ENCODE results near the gene FNDC1.

FNDC1 gene

DNA sequence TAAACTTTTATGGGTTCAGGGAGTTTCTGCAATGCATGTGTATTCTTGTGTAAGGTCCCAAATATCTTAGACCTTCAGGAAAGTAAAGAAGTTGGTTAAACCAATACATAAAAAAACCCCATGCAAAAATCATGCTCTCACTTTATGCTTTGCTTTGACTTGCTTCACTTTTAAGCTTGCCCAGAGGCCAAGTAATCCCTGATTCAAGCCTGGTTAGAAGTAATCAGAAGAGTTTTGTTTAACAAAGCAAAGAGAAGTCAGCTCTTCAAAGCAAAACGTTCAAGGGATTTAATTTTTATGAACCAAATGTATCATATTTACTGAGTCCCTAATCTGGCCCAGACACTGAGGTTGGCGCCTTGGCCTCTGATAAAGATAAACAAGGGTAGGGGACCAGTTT lies 26.7 kb upstream of the FNDC1 start:
- Mint-ChIP-seq H3K27me3 (peaks cover 8% of the 10 kb centered on the region), H3K4me1 (ENCODE audit: low read depth) (peaks cover 5% of the 10 kb centered on the region), H3K27ac (no peak overlapping the region), H3K9me3 (peaks cover 41% of the 10 kb centered on the region), H3K4me3 (no peak overlapping the region), H3K36me3 (ENCODE audit: low read depth) (no peaks in the 10 kb centered on the region)
- intact Hi-C loops (cut with micrococcal nuclease), result no loop called here

DNA sequence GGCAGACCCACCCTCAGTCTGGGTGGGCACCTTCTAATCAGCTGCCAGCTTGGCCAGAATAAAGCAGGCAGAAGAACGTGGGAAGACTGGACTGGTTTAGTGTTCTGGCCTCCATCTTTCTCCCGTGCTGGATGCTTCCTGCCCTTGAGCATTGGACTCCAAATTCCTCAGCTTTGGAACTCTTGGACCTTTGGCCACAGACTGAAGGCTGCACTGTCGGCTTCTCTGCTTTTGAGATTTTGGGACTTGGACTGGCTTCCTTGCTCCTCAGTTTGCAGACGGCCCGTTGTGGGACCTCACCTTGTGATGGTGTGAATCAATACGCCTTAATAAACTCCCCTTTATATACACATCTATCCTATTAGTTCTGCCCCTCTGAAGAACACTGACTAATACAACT lies 20.6 kb upstream of the FNDC1 start:
- H3K27me3 Mint-ChIP-seq, result no peaks in the 10 kb centered on the region
- intact Hi-C loops (cut with micrococcal nuclease), result no loop called here

DNA sequence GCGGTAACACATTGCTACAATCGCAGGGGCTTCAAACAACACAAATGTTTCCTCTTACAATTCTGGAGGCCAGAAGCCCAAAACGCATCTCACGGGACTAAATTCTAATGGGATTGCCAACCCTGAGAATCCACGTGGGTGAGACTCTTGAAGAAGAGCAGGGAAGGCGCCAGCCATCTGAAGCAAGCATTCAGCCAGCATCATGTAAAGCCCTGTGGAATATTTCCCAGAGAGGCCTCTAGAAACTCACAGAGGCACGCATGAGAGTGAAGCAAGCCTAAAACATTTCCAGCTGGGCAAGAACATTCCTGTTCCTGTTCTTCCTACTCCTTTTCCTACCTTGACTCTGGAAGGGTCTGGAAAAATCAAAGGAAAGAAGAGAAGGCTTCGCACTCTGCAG lies 19.6 kb upstream of the FNDC1 start:
- intact Hi-C loops (cut with micrococcal nuclease), result no loop called here
- Mint-ChIP-seq H3K36me3 (ENCODE audit: low read depth) (no peaks in the 10 kb centered on the region), H3K9me3 (peaks cover 10% of the 10 kb centered on the region), H3K27ac (no peak overlapping the region), H3K4me1 (ENCODE audit: low read depth) (peaks cover 9% of the 10 kb centered on the region), H3K27me3 (no peaks in the 10 kb centered on the region), H3K4me3 (no peak overlapping the region)

More for the DNA sequence above, 20.6 kb upstream of the FNDC1 start:
- Mint-ChIP-seq H3K36me3 (ENCODE audit: low read depth) (no peaks in the 10 kb centered on the region), H3K4me3 (no peak overlapping the region), H3K9me3 (peaks cover 16% of the 10 kb centered on the region), H3K27ac (no peak overlapping the region), H3K4me1 (ENCODE audit: low read depth) (peaks cover 13% of the 10 kb centered on the region)

DNA sequence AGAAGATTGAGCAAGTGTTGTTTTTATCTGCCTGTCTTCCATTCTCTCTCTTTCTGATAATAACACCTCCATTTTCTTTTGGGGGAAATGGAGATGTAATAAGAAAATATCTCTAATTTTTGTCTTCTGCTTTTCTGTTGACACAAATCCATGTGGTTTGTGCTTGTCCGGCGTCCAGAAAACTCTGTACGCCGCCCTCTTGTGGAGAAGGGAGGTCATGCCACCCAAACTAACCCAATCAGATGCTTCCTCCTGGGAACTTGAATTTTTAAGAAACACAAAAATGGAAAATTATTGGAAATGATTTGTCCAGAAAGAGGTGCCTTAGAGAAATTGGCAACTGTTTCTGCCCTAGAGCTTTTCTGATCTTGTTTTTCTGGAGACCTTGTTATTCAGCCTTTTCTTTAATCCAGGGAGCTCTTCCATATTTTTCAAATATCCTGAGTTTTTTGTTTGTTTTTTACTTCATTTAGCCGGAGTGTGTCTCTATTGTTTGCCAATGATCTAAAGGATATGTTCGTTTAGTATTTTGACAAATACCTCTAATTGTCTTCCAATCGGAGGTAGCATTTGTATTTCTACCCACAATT lies 17.8 kb upstream of the FNDC1 start:
- Mint-ChIP-seq H3K27me3 (no peaks in the 10 kb centered on the region), H3K27ac (no peak overlapping the region), H3K4me1 (ENCODE audit: low read depth) (peaks cover 9% of the 10 kb centered on the region), H3K4me3 (no peak overlapping the region), H3K9me3 (peaks cover 24% of the 10 kb centered on the region), H3K36me3 (ENCODE audit: low read depth) (no peaks in the 10 kb centered on the region)
- intact Hi-C loops (cut with micrococcal nuclease), result no loop called here

DNA sequence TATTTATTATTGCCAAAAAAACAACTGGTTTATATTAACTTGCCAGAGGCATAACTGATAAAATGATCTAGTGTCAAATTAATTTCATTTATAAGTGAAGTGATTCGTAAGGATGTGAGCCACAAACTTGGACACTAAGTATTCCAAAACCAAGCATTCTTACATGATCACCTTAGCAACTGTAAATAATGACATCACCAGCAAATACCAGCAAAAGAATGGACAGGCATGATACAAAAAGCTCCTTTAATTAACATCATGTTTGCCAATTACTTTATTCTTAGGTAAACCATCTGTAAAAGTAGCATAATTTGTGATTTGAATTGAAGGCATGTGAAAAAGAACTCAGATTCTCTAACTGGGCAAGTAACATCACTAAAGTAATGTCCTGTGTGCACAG lies 17.2 kb upstream of the FNDC1 start:
- Mint-ChIP-seq H3K36me3 (ENCODE audit: low read depth) (no peaks in the 10 kb centered on the region), H3K4me1 (ENCODE audit: low read depth) (peaks cover 9% of the 10 kb centered on the region), H3K4me3 (no peak overlapping the region), H3K9me3 (peaks cover 28% of the 10 kb centered on the region), H3K27me3 (no peaks in the 10 kb centered on the region), H3K27ac (no peak overlapping the region)
- intact Hi-C loops (cut with micrococcal nuclease), result no loop called here

DNA sequence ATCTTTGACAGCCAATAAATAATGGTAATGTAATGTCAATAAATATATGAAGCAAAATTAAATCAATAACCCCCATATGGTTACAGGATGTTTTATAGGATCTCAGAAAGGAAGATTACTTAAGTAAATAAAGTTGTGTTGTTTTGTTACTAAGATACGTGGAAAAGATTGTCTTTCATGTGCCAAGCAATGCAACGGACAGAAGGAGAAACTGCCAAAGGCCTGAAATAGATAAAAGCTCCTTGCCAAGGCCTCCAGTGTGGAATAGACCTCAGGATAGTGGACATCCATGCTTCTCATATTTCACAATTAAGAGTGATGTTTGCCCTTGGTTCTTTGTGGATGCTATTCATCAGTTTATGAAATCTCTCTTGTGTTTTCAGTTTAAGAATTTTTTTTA lies 16.4 kb upstream of the FNDC1 start:
- no peak overlapping the region for H3K4me3 Mint-ChIP-seq
- peaks cover 2% of the 10 kb centered on the region for H3K27me3 Mint-ChIP-seq
- H3K9me3 Mint-ChIP-seq, result peaks cover 28% of the 10 kb centered on the region
- peaks cover 9% of the 10 kb centered on the region for H3K4me1 Mint-ChIP-seq (ENCODE audit: low read depth)
- intact Hi-C loops (cut with micrococcal nuclease), result no loop called here
- no peaks in the 10 kb centered on the region for H3K36me3 Mint-ChIP-seq (ENCODE audit: low read depth)
- no peak overlapping the region for H3K27ac Mint-ChIP-seq

DNA sequence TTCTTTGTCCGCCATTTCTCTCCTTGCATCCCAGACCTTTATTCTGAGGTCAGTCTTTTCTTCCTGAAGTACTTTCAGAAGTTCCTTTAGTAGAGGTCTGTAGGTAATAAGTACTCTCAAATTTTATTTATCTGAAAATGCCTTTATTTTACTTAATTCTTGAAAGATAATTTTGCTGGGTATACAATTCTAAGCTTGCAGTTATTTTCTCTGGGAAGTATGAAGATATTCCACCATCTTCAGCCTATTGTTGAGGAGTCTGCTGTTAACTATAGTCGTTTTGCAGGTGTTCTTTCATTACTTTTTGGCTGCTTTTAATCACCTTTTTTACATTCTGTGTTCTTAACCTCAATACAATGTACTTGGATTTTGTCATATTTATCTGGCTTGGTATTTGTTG lies 13.5 kb upstream of the FNDC1 start:
- H3K9me3 Mint-ChIP-seq, result peaks cover 39% of the 10 kb centered on the region
- H3K27ac Mint-ChIP-seq, result no peak overlapping the region
- intact Hi-C loops (cut with micrococcal nuclease), result no loop called here
- H3K27me3 Mint-ChIP-seq, result peaks cover 2% of the 10 kb centered on the region
- H3K4me1 Mint-ChIP-seq (ENCODE audit: low read depth), result peaks cover 9% of the 10 kb centered on the region
- no peak overlapping the region for H3K4me3 Mint-ChIP-seq
- no peaks in the 10 kb centered on the region for H3K36me3 Mint-ChIP-seq (ENCODE audit: low read depth)

DNA sequence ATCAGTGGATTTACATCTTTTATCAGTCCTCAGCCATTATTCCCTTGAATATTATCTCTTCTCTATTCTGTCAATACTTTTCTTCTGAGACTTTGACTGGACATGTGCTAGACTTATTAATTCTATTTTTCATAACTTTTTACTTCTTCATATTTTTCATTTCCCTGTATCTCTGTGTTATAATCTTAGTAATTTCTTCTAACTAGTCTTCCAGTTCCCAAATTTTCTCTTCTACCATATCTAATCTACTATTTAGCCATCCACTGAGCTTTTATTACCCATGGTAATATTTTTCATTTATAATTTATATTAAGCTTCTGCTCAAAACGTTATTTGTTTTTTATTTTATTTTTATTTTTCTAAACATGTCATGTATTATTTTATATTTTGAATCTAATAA lies 13.1 kb upstream of the FNDC1 start:
- Mint-ChIP-seq H3K4me3 (no peak overlapping the region), H3K27me3 (peaks cover 2% of the 10 kb centered on the region), H3K4me1 (ENCODE audit: low read depth) (peaks cover 6% of the 10 kb centered on the region), H3K9me3 (peaks cover 39% of the 10 kb centered on the region), H3K36me3 (ENCODE audit: low read depth) (no peaks in the 10 kb centered on the region), H3K27ac (no peak overlapping the region)
- intact Hi-C loops (cut with micrococcal nuclease), result no loop called here

DNA sequence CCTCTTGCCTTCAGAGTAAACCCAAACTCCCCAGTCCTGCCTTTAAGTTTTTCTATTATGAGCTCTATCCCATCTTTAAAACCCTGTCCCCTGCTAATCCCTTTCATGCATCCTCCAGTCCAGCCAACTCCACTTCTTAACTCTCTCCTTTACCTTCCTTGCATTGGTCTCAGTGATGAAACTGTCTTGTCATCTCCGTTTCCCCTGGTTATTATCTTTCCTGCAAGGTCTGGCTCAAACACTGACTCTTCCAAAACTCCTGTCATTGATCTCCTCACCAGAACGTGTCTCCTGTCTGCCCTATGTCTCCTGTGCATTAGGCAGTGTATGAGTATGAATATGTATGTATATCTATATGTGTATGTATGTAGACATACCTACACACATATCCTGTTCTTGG lies 11.8 kb upstream of the FNDC1 start:
- Mint-ChIP-seq H3K9me3 (peaks cover 39% of the 10 kb centered on the region), H3K27ac (no peak overlapping the region), H3K4me3 (no peak overlapping the region), H3K27me3 (peaks cover 2% of the 10 kb centered on the region), H3K36me3 (ENCODE audit: low read depth) (no peaks in the 10 kb centered on the region), H3K4me1 (ENCODE audit: low read depth) (no peaks in the 10 kb centered on the region)
- intact Hi-C loops (cut with micrococcal nuclease), result no loop called here

DNA sequence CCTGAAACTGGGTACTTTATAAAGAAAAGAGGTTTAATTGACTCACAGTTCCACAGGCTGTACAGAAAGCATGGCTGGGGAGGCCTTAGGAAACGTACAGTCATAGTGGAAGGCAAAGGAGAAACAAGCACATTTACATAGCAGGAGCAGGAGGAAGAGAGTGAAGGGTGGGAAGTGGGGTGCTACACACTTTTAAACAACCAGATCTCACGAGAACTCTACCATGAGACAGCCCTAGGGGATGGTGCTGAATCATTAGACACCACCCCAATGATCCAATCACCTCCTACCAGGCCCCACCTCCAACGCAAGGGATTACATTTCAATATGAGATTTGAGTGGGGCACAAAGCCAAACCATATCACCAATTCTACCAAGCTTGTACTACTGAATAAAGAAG lies 7.4 kb upstream of the FNDC1 start:
- H3K36me3 Mint-ChIP-seq (ENCODE audit: low read depth), result no peaks in the 10 kb centered on the region
- H3K9me3 Mint-ChIP-seq, result peaks cover 21% of the 10 kb centered on the region
- no peak overlapping the region for H3K27ac Mint-ChIP-seq
- peaks cover 6% of the 10 kb centered on the region for H3K4me1 Mint-ChIP-seq (ENCODE audit: low read depth)
- peaks cover 26% of the 10 kb centered on the region for H3K27me3 Mint-ChIP-seq
- intact Hi-C loops (cut with micrococcal nuclease), result no loop called here
- no peak overlapping the region for H3K4me3 Mint-ChIP-seq

DNA sequence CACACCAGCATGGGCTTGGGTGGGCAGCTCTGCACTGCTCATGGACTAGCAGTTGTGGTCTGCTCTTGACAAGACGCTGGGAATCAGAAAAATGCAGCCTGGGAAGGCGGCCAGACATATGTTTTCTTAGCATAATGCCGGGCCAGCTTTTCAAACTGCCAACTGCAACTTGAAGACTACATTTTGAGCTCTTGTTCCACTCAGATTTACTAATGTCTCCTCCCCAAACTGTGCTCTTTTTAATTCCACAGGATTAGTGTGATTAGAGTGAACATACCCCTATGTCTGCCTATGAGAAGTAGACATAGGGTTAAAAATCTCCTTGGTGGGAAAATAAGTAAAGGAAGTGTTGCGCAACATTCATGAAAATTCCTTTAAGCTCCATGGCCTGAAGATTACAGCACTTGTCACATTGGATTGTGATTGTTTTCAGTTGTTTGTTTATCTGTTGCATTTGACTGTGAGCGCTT lies 5.3 kb upstream of the FNDC1 start:
- no peaks in the 10 kb centered on the region for H3K9me3 Mint-ChIP-seq
- H3K27me3 Mint-ChIP-seq, result peaks cover 45% of the 10 kb centered on the region
- intact Hi-C loops (cut with micrococcal nuclease), result no loop called here
- H3K27ac Mint-ChIP-seq, result no peak overlapping the region
- no peak overlapping the region for H3K4me3 Mint-ChIP-seq
- no peaks in the 10 kb centered on the region for H3K36me3 Mint-ChIP-seq (ENCODE audit: low read depth)
- peaks cover 12% of the 10 kb centered on the region for H3K4me1 Mint-ChIP-seq (ENCODE audit: low read depth)

DNA sequence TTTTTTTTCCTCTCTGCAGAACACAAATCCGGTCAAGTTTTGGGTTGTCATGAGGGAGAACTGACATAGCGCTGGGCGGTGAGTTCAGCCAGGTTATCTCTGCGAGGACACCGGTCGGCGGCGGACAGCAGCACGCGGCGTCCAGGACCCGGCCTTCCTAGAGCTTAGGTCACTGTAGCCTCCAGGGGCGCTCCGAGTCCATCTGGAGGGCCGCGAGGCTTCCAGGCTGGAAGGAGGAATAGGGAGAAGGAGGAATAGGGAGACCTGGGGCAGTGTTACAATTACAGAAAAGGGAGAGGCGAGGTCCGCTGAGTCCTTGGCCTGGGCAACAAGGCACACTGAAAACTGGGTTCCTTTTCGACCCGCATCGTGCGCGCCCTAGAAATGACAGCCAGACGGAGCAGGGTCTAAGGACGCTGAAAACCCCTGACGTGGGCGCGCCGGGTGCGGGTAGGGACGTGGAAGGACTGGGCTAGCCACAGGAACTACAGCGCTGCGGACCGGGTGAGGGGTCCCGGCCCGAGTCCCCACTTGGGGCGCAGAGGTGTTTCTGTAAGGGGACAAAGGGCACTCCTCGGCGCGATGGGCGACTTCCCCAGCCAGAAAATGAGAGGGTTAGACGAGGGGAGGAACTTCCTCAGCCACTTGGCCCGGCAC lies 536 bp upstream of the FNDC1 start:
- Mint-ChIP-seq H3K4me3 (peak overlapping the region; percentile 73), H3K27me3 (peaks cover 81% of the 10 kb centered on the region), H3K27ac (no peak overlapping the region), H3K4me1 (ENCODE audit: low read depth) (peaks cover 32% of the 10 kb centered on the region), H3K9me3 (no peaks in the 10 kb centered on the region), H3K36me3 (ENCODE audit: low read depth) (no peaks in the 10 kb centered on the region)
- intact Hi-C loops (cut with micrococcal nuclease), result no loop called here

DNA sequence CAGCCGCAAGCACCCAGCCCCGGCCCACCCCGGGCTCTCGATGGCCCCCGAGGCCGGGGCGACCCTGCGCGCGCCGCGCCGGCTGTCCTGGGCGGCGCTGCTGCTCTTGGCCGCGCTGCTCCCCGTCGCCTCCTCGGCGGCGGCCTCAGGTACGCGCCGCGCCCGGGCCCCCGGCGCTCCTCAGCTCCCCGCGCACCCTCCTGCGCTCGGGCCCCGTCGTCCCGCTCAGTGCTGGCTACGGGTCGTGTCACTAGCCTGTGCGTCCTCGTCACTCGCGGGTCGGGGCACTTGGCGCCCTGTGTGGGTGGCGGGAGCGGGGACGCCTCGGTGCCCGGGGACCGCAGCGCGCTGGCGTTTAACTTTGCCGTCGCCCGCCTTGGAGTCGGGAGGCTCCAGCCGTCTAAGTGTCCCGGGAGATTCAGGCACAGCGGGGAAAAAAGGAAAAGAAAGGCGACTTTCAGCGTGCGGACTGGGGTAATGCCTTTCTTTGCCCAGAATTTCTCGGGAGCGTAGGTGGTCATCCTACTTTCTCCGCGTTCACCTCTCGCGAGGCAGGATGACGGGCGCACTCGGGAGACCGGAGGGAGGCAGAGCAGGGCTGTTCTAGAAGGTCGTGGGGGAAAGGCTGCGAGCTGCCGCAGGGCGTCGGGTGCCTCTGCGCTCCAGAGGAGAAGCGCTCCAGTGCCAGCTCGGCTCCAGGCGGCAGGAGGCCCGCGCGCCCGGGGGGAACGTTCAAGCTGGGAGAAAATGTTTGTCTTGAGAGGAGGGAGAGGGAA lies 545 bp downstream of the FNDC1 start:
- H3K4me1 Mint-ChIP-seq (ENCODE audit: low read depth), result peaks cover 37% of the 10 kb centered on the region
- H3K27ac Mint-ChIP-seq, result no peak overlapping the region
- no peaks in the 10 kb centered on the region for H3K9me3 Mint-ChIP-seq
- intact Hi-C loops (cut with micrococcal nuclease), result loop anchor here (5.0 kb wide), 1 partner anchor 293 kb away; no protein-coding TSS in a partner anchor
- peaks cover 89% of the 10 kb centered on the region for H3K27me3 Mint-ChIP-seq
- H3K4me3 Mint-ChIP-seq, result peak overlapping the region; percentile 73
- no peaks in the 10 kb centered on the region for H3K36me3 Mint-ChIP-seq (ENCODE audit: low read depth)

DNA sequence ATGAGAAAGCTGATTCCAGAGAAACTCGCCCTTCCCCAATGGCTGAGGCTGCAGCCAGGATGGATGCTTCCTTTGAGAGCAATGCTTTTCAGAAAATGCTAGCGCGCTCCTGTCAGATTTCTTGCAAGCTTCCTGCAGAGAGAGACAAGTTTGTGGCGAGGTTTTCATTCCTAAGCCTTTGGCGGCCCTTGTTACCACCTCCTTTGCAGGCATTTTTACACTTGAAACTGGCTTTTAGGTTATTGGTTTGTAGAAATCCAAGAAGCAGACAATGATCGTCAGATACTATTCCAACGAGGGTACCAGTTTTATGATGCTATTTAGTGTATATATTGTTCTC lies 1.1 kb downstream of the FNDC1 start:
- Mint-ChIP-seq H3K27me3 (peaks cover 86% of the 10 kb centered on the region), H3K9me3 (no peaks in the 10 kb centered on the region), H3K4me3 (peak overlapping the region; percentile 73), H3K27ac (no peak overlapping the region), H3K4me1 (ENCODE audit: low read depth) (peaks cover 37% of the 10 kb centered on the region), H3K36me3 (ENCODE audit: low read depth) (no peaks in the 10 kb centered on the region)
- intact Hi-C loops (cut with micrococcal nuclease), result loop anchor here (5.0 kb wide), 1 partner anchor 292 kb away; no protein-coding TSS in a partner anchor

All from dendritic cell treated with granulocyte-macrophage colony-stimulating factor and Interleukin-4, amounts not matched to agents 40 ng/mL and 50 ng/mL, for 4 days (primary cell).